Testis (tissue), 2 donors: ENCODE results near the gene SLC17A2.

Source experiments
- POLR2A ChIP-seq: fragments of 450-650 bp; IDR thresholded peaks from one replicate; pipeline ENCODE4 v1.6.1; 2017; ENCODE audit warnings: antibody characterized with exemption, mild to moderate bottlenecking, moderate library complexity
- TF ChIP-seq, protein P1 (sequence below), 3 experiments: fragments of 450-650 bp in 2 of 3; fragments of 200-600 bp in 1 of 3; sonication (generic) in 1 of 3; IDR thresholded peaks; one replicate each; pipeline ENCODE4 v1.5.1; 2016 to 2019; ENCODE audit warnings: antibody characterized with exemption in 3 of 3, mild to moderate bottlenecking in 2 of 3, moderate library complexity in 1 of 3

DNA sequence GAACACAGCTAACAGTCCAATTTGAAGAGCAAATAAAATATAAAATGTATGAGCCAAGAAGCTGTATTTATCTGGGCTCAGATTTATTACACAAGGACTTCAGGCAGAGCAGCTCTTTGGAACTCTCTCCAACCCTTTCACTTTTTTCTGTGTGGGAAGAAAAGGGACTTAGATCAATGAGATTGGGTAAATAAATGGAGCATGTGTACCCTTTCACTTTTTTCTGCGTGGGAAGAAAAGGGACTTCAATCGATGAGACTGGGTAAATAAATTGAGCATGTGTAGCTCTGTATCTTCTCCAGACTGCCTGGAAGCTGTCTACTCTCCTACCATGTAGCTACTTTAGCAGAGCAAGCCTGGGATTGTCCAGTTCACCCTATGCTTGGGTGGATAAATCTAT is 67.1 kb downstream of the SLC17A2 start:
- TF ChIP-seq, protein P1, sequence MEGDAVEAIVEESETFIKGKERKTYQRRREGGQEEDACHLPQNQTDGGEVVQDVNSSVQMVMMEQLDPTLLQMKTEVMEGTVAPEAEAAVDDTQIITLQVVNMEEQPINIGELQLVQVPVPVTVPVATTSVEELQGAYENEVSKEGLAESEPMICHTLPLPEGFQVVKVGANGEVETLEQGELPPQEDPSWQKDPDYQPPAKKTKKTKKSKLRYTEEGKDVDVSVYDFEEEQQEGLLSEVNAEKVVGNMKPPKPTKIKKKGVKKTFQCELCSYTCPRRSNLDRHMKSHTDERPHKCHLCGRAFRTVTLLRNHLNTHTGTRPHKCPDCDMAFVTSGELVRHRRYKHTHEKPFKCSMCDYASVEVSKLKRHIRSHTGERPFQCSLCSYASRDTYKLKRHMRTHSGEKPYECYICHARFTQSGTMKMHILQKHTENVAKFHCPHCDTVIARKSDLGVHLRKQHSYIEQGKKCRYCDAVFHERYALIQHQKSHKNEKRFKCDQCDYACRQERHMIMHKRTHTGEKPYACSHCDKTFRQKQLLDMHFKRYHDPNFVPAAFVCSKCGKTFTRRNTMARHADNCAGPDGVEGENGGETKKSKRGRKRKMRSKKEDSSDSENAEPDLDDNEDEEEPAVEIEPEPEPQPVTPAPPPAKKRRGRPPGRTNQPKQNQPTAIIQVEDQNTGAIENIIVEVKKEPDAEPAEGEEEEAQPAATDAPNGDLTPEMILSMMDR (IDR thresholded peaks at IDR 0.05), result no peak
- no peak for TF ChIP-seq POLR2A
